Measurements from ENCODE around the gene FAIM.
"Not testable (repeated sequence)": the region's sequence is repeated elsewhere in the genome, so short reads cannot be mapped to it uniquely, and the experiment has no call there.

FAIM gene

DNA sequence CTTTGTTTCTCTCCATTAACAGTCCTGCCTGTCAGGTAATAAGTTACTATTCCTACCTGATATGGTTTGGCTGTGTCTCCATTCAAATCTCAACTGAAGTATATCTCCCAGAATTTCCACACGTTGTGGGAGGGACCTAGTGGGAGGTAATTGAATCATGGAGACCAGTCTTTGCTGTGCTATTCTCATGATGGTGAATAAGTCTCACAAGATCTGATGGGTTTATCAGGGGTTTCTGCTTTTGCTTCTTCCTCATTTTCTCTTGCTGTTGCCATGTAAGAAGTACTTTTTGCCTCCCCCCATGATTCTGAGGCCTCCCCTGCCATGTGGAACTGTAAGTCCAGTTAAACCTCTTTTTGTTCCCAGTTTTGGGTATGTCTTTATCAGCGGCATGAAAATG is 6.9 kb upstream of the FAIM start:
- FAIRE-seq, result not testable (repeated sequence)

- not testable (repeated sequence) for FAIRE-seq
Measured at GRCh38 chr3:138604106-138604595, 4.4 kb upstream of the FAIM start.

DNA sequence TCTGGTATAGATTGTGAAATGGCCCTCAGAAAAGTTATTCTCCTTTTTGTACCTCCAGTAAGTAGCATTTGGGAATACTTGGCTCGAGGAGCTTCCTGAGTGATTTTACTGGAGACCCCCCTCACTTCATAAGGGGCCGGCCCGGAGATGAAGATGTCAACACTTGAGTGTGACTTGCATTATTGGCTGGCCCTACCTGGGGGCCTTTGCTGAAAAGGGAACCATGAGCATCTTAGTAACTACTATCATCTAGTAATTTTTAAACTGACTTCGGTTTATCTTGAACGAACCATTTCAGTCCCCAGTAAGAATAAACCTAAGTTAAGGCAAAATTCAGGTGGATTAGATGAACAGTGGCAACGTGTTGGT is 1.3 kb downstream of the FAIM start:
- no peak for FAIRE-seq

- FAIRE-seq, result no peak
Measured at GRCh38 chr3:138615462-138615861, 6.9 kb downstream of the FAIM start.

GRCh38 chr3:138620431-138620830 is 11.9 kb downstream of the FAIM start:
- no peak for FAIRE-seq

DNA sequence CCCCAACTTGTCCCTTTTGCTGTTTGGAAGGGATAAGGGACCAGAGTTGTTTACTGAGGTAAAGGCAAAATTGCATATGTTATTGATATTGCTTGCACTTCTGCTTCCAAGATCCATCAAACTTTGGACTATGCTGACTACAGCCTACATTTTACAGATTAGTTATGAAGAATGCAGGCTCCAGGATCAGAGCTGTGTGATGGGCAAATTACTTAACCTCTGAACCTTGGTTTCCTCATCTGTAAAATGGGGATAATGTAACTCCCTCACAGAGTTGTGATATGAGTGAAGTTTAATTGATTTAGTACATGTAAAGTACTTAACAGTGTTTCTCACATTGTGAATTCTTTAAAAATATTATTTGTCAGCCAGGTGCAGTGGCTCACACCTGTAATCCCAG is 15.9 kb downstream of the FAIM start:
- FAIRE-seq, result no peak

DNA sequence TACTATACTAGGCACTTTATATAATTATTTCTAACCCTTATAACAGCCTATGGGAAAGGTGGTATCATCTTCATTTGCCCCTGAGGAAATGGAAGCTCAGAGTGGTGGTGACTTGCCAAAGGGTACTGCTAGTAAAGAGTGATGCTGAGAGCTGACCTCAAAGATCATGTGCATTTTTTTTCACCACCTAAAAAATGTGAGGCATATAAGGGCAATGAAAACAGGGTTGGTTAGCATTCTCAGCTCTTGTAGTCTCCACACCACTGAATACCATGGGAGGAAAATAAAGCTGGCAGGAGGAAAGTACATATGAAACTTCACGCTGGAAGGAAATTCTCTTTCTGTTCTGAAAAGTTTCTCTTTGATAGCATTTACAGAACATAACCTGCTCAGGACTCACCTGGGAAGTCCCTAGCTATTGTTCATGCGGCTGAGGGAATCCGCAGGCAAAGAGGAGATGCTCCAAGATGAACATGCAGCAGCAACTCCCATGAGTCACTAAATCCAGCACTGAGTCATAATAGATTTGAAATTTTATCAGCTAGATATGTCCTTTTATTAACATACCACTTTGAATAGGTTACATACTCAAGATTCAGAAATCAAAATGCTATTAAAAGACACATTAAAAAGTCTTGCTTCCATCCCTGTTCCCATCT is 17.3 kb downstream of the FAIM start:
- FAIRE-seq, result no peak

GRCh38 chr3:138629526-138629925 is 21.0 kb downstream of the FAIM start:
- no peak for FAIRE-seq

DNA sequence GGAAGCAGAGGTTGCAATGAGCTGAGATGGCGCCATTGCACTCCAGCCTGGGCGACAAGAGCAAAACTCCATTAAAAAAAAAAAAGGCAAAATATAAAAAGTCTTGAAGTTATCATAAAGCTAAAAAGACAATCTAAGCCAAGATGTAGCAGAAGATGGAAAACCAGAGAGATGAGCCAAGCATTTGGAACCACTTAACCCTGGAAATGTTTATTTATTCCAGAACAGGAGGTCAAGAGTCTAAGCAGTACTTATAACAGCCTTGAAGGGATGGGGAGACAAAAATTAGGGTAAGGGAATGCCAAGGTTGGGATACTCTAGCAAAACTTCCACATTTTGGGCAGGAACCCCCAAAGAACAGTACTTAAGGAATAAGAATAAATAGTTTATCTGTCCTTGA is 30.1 kb downstream of the FAIM start:
- no peak for FAIRE-seq

DNA sequence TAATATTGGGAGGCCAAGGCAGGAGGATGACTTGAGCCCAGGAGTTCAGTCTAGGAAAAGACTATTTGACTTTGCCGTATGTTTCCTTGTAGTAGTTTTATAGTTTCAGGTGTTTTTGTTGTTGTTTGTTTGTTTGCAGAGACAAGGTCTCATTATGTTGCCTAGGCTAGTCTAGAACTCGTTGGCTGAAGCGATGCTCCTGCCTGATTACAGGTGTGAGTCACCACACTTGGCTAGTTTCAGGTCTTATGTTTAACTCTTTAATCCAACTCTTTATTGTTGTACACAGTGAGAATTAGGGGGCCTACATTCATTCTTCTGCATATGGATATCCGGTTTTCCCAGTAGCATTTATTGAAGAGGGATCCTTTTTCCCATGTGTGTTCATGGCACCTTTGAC is 32.0 kb downstream of the FAIM start:
- FAIRE-seq, result no peak

GRCh38 chr3:138642226-138642926 is 33.8 kb downstream of the FAIM start:
- no peak for FAIRE-seq

GRCh38 chr3:138642927-138643253 is 34.3 kb downstream of the FAIM start:
- FAIRE-seq, result no peak

DNA sequence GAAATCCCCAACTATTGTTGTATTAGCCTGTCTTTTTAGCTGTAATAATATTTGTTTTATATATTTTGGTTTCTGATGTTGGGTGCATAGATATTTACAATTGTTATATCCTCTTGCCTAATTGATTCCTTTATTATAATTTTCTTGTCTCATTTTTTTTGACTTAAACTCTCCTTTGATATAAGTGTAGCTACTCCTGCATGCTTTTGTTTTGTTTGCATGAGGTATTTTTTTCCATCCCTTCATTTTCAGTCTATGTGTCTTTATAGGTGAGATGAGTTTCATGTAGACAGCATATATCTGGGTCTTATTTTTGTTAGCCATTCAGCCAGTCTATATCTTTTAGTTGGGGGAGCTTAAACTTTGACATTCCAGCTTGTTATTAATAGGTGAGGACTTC is 37.4 kb downstream of the FAIM start:
- FAIRE-seq, result no peak

DNA sequence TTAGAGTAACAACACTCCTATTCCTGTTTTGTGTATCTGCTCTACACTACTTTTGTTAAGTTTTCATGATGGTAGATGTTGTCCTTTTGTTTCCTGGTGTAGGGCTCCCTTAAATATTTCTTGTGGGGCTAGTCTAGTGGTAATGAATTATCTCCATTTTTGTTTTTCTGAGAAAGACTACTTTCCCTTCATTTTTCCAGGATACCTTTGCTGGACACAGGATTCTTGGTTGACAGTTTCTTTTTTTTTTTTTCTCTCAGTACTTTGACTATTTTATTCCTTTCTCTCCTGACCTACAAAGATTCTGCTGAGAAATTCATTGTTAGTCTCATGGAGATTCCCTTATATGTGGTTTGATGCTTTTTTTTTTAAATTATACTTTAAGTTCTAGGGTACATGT is 37.9 kb downstream of the FAIM start:
- no peak for FAIRE-seq

GRCh38 chr3:138649134-138649533 is 40.6 kb downstream of the FAIM start:
- FAIRE-seq, result no peak

- no peak for FAIRE-seq
Measured at GRCh38 chr3:138653567-138653966, 45.0 kb downstream of the FAIM start.

- FAIRE-seq, result no peak
Measured at GRCh38 chr3:138657508-138657907, 48.9 kb downstream of the FAIM start.

DNA sequence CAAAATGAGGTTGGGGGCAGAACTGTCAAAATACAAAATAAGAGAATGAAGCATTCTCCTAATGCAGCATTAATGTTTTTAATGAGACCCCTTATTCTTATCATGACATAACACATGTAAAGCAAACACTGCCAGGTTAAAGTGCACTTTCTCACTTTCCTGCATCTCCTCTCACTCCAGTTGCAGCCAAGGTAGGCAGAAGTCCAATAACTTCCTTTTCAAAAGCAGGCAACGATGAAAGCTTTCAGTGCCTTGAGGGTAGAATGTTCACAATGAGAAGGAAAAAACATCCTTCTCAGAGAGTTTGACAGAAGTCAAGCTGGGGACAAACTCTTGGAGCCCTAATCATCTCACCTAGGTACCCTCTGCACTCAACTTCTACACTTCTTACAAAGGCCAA is 59.5 kb downstream of the FAIM start:
- no peak for FAIRE-seq

- FAIRE-seq, result no peak
Measured at GRCh38 chr3:138670407-138670806, 61.8 kb downstream of the FAIM start.

- no peak for FAIRE-seq
Measured at GRCh38 chr3:138673641-138674530, 65.3 kb downstream of the FAIM start.

DNA sequence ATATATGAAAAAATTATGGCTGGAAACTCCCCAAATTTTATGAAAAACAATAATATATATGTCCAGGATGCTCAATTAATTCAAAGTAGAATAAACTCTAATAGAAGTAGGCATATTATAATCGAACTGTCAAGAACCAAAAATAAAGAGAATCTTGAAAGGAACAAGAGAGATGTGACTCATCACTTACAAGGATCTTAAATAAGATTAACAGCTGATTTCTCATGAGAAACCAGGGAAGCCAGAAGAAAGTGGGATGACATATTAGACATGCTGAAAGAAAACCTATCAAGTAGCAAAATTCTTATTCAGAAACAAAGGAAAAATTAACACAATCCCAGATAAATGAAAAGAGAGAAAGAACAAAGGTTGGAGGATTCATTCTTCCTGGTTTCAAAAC is 66.8 kb downstream of the FAIM start:
- FAIRE-seq, result no peak

GRCh38 chr3:138678086-138678485 is 69.5 kb downstream of the FAIM start:
- FAIRE-seq, result no peak

- FAIRE-seq, result no peak
Measured at GRCh38 chr3:138678874-138679392, 70.4 kb downstream of the FAIM start.
